Mesenchymal stem cell (in vitro differentiated cells and primary cell): ENCODE results near the gene ZNF143. TPM values are rescaled to one million over a fixed set of nuclear protein-coding genes. Genes with fewer than 3 reads are reported as not detected.

Experiments
- DNase-seq: peaks from one replicate; pipeline ENCODE4 v3.0.0-alpha.2; 2013
- H2AFZ ChIP-seq: one replicate; pipeline ENCODE4 v1.6.1; 2013; ENCODE audit warnings: low read depth, mild to moderate bottlenecking, control low read depth, inconsistent platforms, low read length, moderate library complexity
- H2AK5ac ChIP-seq: 2 replicates; pipeline ENCODE4 v1.6.1; 2013; ENCODE audit warnings: low read length, moderate library complexity, mild to moderate bottlenecking, inconsistent platforms; ENCODE audit not compliant: severe bottlenecking
- H2BK120ac ChIP-seq: one replicate; pipeline ENCODE4 v1.6.1; 2013; ENCODE audit warnings: low read depth, mild to moderate bottlenecking, inconsistent platforms, low read length, moderate library complexity
- H2BK12ac ChIP-seq, 2 experiments: one replicate each; pipeline ENCODE4 v1.6.1; 2013; ENCODE audit warnings: inconsistent platforms in 2 of 2, low read length in 2 of 2, mild to moderate bottlenecking in 2 of 2, moderate library complexity in 2 of 2, control low read depth in 1 of 2
- H2BK15ac ChIP-seq: one replicate; pipeline ENCODE4 v1.6.1; 2013; ENCODE audit warnings: mild to moderate bottlenecking, low read depth, inconsistent platforms; ENCODE audit not compliant: poor library complexity, severe bottlenecking
- H2BK5ac ChIP-seq: 2 replicates; pipeline ENCODE4 v1.6.1; 2013; ENCODE audit warnings: low read depth, mild to moderate bottlenecking, low read length, control low read depth, inconsistent platforms; ENCODE audit not compliant: poor library complexity, severe bottlenecking
- H3K14ac ChIP-seq, 2 experiments: one replicate each; pipeline ENCODE4 v1.6.1; 2013; ENCODE audit warnings: inconsistent platforms in 2 of 2, low read length in 2 of 2, control low read depth in 1 of 2, mild to moderate bottlenecking in 1 of 2, moderate library complexity in 1 of 2
- H3K18ac ChIP-seq, 2 experiments: one replicate each; pipeline ENCODE4 v1.6.1; 2013; ENCODE audit warnings: inconsistent platforms in 2 of 2, low read length in 2 of 2, control low read depth in 1 of 2, low read depth in 1 of 2, mild to moderate bottlenecking in 1 of 2
- H3K23ac ChIP-seq, 2 experiments: one replicate each; pipeline ENCODE4 v1.6.1; 2013; ENCODE audit warnings: inconsistent platforms in 2 of 2, low read length in 2 of 2, mild to moderate bottlenecking in 2 of 2, moderate library complexity in 2 of 2, control low read depth in 1 of 2
- H3K27ac ChIP-seq: 2 replicates; pipeline ENCODE4 v1.5.1; 2013; ENCODE audit warnings: mild to moderate bottlenecking, moderate library complexity, low read length, control low read depth, inconsistent platforms; ENCODE audit not compliant: poor library complexity, severe bottlenecking
- H3K27me3 ChIP-seq, 2 experiments: 2 replicates each; pipeline versions ENCODE4 v1.6.1 to v1.7.0; 2013; ENCODE audit warnings: low read length in 2 of 2, mild to moderate bottlenecking in 2 of 2, moderate library complexity in 2 of 2, control low read depth in 1 of 2, inconsistent platforms in 1 of 2; ENCODE audit not compliant: control insufficient read depth in 1 of 2, insufficient read depth in 1 of 2
- H3K36me3 ChIP-seq, 2 experiments: 2 replicates each; pipeline versions ENCODE4 v1.6.1 to v1.7.0; 2013; ENCODE audit warnings: low read length in 2 of 2, control low read depth in 1 of 2, inconsistent platforms in 1 of 2, low read depth in 1 of 2, mild to moderate bottlenecking in 1 of 2; ENCODE audit not compliant: insufficient read depth in 2 of 2, control insufficient read depth in 1 of 2
- H3K4ac ChIP-seq, 2 experiments: one replicate each; pipeline ENCODE4 v1.6.1; 2013; ENCODE audit warnings: inconsistent platforms in 2 of 2, low read length in 2 of 2, mild to moderate bottlenecking in 2 of 2, moderate library complexity in 2 of 2, control low read depth in 1 of 2, low read depth in 1 of 2
- H3K4me1 ChIP-seq: 2 replicates; pipeline ENCODE4 v1.6.1; 2013; ENCODE audit warnings: low read depth, low read length, control low read depth; ENCODE audit not compliant: control insufficient read depth, insufficient read depth
- H3K4me2 ChIP-seq: 2 replicates; pipeline ENCODE4 v1.6.1; 2013; ENCODE audit warnings: low read length, mild to moderate bottlenecking, inconsistent platforms; ENCODE audit not compliant: poor library complexity, severe bottlenecking
- H3K4me3 ChIP-seq, 2 experiments: 2 replicates each; pipeline versions ENCODE4 v1.5.1 to v1.7.0; 2013; ENCODE audit warnings: low read length in 2 of 2, mild to moderate bottlenecking in 2 of 2, control low read depth in 1 of 2, low read depth in 1 of 2; ENCODE audit not compliant: insufficient read depth in 1 of 2
- H3K79me1 ChIP-seq: replicated peaks from 2 replicates; pipeline ENCODE4 v1.6.1; 2013; ENCODE audit warnings: mild to moderate bottlenecking, control low read depth, low read length, inconsistent platforms; ENCODE audit not compliant: poor library complexity, severe bottlenecking
- H3K9ac ChIP-seq: 2 replicates; pipeline ENCODE4 v1.7.0; 2013; ENCODE audit warnings: mild to moderate bottlenecking, low read length, moderate library complexity
- H3K9me3 ChIP-seq: 2 replicates; pipeline ENCODE4 v1.7.0; 2013; ENCODE audit warnings: mild to moderate bottlenecking, low read length; ENCODE audit not compliant: control insufficient read depth
- H4K8ac ChIP-seq: one replicate; pipeline ENCODE4 v1.6.1; 2013; ENCODE audit warnings: inconsistent platforms, mild to moderate bottlenecking, low read length, moderate library complexity
- H4K91ac ChIP-seq: one replicate; pipeline ENCODE4 v1.6.1; 2013; ENCODE audit warnings: mild to moderate bottlenecking, low read length, inconsistent platforms
- WGBS: methylation state at CpG from one replicate; pipeline ENCODE4 v1.1.7; 2013; ENCODE audit warnings: mixed read lengths; 5-methylcytosine and 5-hydroxymethylcytosine counted together
- small RNA-seq: library from polyadenylated mRNA; stranded (forward); fragments of <200 nt; extraction: miRNeasy Mini kit (QIAGEN cat#:217004); gene quantifications from one replicate; pipeline ENCODE3, GENCODE V24; 2013; ENCODE audit warnings: low read depth

ZNF143 gene

GRCh38 chr11:9576701-9577381 lies 116.0 kb downstream of the ZNF143 start:
- no peak overlapping the region for H2BK5ac ChIP-seq
- H3K14ac ChIP-seq: no peak overlapping the region
- H2BK12ac ChIP-seq: no peak overlapping the region
- H2AFZ ChIP-seq: no peak overlapping the region
- no peak overlapping the region for H4K8ac ChIP-seq
- peaks cover 5% of the 10 kb centered on the region for H3K79me1 ChIP-seq
- H3K27me3 ChIP-seq: no peaks in the 10 kb centered on the region
- H3K4me2 ChIP-seq: peak overlapping the region; percentile 61
- H2BK120ac ChIP-seq: no peak overlapping the region
- no peak overlapping the region for H3K18ac ChIP-seq
- peaks cover 5% of the 10 kb centered on the region for H3K4me1 ChIP-seq
- WGBS: 95% methylated on average over 3 of the region's 4 CpGs
- H3K36me3 ChIP-seq: peaks cover 9 to 47% of the 10 kb centered on the region in 2 experiments
- H2AK5ac ChIP-seq: no peak overlapping the region
- no peak overlapping the region for H3K4ac ChIP-seq
- peak overlapping the region; percentile 98 for H3K9ac ChIP-seq
- no peaks in the 10 kb centered on the region for H3K9me3 ChIP-seq
- no peak overlapping the region for H3K23ac ChIP-seq
- H3K27ac ChIP-seq: peak overlapping the region; percentile 62
- peak overlapping the region in 1 of 2 experiments; percentile 84 for H3K4me3 ChIP-seq
- DNase-seq: no peak
- no peak overlapping the region for H4K91ac ChIP-seq
- H2BK15ac ChIP-seq: no peak overlapping the region

GRCh38 chr11:9577556-9577955 lies 116.7 kb downstream of the ZNF143 start:
- Histone ChIP-seq H4K91ac (no peak overlapping the region), H3K4me2 (peak overlapping the region; percentile 59), H2BK120ac (no peak overlapping the region), H4K8ac (no peak overlapping the region), H3K4me3 (peak overlapping the region in 1 of 2 experiments; percentile 84), H2BK12ac (no peak overlapping the region), H3K4ac (no peak overlapping the region), H3K4me1 (peaks cover 2% of the 10 kb centered on the region), H3K27me3 (no peaks in the 10 kb centered on the region), H2BK15ac (no peak overlapping the region), H3K9ac (peak overlapping the region; percentile 98), H2AFZ (no peak overlapping the region), H3K9me3 (no peaks in the 10 kb centered on the region), H3K36me3 (peaks cover 12 to 55% of the 10 kb centered on the region in 2 experiments), H2AK5ac (no peak overlapping the region), H3K79me1 (peaks cover 6% of the 10 kb centered on the region), H3K14ac (no peak overlapping the region), H2BK5ac (no peak overlapping the region), H3K18ac (no peak overlapping the region), H3K27ac (peak overlapping the region; percentile 53), H3K23ac (no peak overlapping the region)
- DNase-seq: peak; percentile 78
- WGBS: 43% methylated on average over 4 of the region's 7 CpGs

Small RNA genes lying within 50 kb of the gene (small RNA-seq; reads per million reads assigned to genes)
- gene RF01210 (not detected), gene SNORA23 (12.1 reads per million, percentile 82 among the genes with 10 or more reads in this experiment)
